GM18505 (cell line): Measurements from ENCODE around the gene RUNX3.
"Not testable (repeated sequence)": the region's sequence is repeated elsewhere in the genome, so short reads cannot be mapped to it uniquely, and the experiment has no call there.

Experiments used
- ATAC-seq: cut with Tn5 transposase; IDR thresholded peaks from one replicate; pipeline ENCODE4 v1.9.1; 2021; ENCODE audit not compliant: unreplicated experiment
- POLR2A ChIP-seq: IDR thresholded peaks from 4 replicates; pipeline ENCODE4 v1.6.1; 2011; ENCODE audit warnings: borderline replicate concordance; ENCODE audit not compliant: insufficient read depth, insufficient read length; ENCODE audit errors: extremely low read depth

RUNX3 gene

DNA sequence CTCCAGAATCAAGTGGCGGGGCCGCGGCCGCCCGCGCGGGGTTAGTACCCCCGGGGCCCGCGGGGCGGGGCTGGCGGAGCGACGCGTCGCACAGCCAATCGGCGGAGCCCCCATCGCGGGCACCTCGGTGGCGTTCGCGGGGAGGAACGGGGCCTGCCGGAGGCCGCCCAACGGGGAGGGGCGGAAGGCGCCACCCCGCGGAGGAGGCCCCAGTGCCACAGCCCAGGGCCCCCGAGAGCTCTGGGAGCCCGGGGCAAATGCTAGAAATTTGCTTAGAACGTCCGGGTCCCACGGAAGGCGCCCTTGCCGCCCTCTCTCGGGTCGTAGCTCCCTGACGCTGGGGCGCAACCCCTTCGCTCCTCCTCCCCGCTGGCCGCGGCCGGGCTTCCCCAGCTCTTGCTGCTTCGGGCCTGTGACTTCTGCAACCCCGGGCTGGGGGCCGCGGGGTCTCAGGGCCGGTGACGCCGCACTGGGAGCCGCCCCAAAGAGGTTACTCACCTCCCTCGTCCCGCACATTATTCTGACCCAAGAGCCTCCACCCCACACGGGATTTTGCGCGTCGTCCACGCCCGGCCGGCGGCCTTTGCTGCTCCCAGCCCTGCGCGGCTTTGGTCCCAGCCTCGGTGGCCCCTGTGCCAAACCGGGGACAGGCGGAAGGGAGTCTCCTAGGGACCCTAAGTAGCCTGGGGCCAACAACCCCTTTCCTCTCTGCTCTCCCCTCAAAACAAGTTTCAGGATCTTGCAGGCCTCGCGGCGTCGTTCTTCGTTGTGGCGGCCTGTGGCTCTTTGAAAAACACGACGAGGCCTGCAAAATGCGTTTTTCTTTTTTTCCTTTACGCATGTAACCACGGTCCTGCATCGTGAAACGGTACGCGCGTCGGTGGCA is at the start of gene RUNX3:
Gene RUNX3 (minus strand): TSS at position 17 of the 886 bp plus-strand sequence. CDS start 408 bp downstream, outside the sequence.
- peak; percentile 90 for TF ChIP-seq POLR2A
- ATAC-seq, result peak; percentile 71

DNA sequence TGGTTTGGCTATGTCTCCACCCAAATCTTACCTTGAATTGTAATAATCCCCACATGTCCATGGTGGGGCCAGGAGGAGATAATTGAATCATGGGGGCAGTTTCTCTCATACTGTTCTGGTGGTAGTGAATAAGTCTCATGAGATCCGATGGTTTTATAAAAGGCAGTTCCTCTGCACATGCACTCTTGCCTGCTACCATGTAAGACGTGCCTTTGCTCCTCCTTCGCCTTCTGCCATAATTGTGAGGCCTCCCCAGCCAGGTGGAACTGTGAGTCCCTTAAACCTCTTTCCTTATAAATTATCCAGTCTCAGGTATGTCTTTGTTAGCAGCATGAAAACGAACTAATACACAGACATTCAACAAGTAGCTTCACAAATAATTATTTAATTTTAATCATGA is 49.2 kb upstream of the RUNX3 start:
- ATAC-seq, result not testable (repeated sequence)

DNA sequence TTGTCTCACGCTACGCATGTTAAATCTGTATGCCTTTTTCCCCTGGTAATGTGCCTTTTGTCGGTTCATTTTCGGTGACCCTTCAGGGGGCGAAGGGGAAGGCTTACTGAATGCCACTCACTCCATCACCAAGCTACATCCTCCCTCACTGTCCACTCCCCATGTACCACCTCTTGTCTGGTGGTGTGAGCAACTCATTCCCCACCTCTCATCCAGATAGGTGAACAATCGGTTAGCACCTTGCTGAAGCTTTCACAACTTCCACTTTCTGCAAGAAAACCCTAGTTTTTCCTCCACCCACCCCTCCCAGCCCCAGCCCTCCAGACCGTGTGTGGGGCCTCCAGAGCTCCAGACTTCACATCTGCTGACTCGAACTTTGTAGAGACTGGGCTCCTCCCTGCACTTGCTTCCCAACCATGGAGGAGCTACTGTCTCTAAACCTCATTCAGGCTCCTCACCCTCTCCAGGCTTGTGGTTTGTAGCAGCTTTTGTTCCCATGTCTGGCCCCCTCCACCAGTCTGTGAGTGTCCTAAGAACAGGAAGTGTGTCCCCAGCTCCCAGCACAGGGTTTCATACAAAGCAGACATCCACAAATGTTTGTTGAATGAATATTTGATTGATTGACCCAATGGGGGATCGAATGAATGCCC is 48.4 kb upstream of the RUNX3 start:
- ATAC-seq, result no peak

DNA sequence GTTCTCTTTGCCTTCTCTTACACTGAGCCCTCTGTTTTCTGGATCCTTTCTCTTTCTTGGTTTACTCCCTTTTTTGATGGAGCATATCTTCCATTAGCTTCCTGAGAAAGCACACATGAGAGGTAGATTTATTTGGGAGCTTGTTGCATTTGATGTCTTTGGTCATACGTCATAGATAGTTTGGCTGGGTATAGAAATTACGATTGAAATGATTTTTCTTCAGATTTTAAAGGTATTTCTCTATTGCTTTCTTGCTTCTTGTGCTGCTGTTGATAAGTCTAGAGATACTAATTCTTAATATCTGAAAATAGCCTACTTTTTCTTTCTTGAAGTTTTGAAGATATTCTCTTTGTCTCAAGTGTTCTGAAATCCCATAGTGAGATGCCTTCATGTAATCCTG is 45.3 kb upstream of the RUNX3 start:
- TF ChIP-seq POLR2A, result no peak
- no peak for ATAC-seq

More for the DNA sequence above, 48.4 kb upstream of the RUNX3 start:
- TF ChIP-seq POLR2A, result no peak

DNA sequence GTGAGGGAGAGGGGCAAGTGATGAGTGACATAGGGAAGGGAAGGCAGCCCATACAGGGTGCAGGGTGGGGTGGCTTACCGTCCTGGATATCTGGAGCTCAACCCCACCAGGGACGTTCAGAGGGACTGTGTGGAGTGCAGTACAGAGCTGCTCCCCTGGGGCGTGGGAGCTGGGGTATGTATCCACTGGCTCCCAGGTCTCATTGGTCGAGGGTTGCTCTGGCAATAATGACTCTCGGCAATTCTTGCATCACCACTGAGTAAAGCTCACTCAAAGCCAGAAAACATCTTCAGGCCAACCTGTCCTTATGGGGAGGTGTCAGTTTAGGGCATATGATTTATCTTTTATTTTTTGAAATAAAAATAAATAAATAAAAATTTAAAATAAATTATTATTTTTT is 43.2 kb upstream of the RUNX3 start:
- no peak for TF ChIP-seq POLR2A
- no peak for ATAC-seq

DNA sequence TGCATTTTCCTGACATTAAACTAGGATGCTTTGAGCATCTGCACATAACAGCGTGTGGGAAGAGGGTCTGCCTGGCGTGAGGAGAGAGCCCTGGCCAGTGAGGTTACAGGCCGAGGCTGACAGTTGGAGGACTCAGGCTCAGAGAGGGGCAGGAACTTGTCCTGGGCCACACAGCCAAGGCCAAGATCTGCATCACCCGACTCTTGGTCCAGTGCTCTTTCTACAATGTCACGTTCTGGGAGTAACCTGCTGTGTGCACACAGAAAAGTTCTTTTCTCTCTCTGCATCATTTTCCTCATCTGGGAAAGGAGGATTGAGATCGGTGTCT is 42.8 kb upstream of the RUNX3 start:
- TF ChIP-seq POLR2A, result no peak
- ATAC-seq, result no peak

DNA sequence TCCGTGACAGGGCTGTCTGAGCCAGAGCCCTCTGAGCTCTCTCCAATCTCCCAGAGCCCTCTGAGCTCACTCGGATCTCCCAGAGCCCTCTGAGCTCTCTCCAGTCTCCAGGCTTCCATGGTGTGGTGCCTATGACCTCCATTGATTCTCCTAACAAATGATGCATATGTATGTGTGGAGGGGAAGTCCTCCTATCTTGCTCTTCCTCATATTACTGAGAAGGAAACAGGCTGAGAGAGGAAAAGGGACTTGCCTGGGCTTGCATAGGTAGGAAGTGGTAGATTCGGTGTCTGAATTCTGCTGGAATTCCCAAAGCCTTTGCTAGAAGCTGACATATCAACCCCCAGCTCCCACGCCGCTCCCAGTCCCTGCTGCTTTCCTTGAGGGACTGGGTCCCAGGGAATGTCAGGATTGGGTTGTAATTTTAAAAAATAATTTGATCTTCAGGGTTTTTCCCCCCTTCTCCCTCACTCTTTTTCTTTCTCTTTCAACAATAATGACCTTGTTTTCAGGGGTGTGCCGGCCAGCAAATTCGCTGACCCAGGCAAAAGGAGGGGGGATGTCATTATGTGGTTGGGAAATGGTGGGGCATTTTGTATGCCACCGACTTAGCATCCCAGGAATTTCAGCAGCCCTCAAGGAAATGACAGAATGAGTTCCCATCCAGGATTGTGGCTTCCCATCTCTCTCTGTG is 42.3 kb upstream of the RUNX3 start:
- ATAC-seq, result no peak
- TF ChIP-seq POLR2A, result no peak

DNA sequence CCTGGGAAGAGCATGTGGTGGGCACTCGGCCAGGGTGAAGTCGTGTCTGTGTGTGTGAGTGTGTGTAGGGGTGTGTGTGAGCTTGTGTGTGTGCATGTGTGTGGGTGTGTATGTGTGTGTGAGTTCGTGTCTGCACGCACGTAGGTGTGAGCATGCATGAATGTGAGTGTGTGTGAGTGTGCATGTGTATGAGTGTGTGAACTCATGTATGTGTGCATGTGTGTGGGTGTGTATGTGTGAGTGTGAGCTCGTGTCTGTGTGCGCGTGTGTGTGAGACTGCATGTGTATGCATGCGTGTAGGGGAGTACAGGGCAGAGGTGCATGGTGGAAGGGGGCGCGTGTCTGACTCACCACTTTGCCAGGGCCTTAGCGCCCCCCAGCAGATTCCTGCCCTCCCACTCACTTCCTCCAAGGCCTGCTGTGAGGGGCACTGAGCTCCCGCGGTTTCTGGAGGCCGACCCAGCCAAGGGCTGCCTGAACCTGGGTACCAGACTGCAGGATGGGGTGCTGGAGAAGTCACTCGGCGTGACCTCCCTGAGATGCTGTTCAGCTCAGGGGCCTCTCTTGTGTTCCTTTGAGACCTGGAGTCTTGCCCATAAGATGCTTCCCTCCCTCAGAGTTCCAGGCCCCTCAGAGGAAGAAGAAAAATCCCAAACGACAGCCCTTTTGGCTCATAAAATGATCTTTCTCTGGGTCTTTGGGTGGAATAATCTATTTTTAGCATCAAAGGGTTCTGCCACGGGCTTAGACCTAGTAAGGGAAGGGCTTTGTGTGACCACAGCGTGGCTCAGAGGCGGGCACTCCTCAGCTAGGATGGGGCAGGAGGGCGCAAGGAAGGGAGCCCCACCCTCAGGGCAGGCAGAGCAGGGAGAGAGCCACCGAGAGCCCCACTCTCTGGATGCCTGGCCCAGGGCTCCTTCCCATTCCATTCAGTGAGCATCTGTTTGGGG is 41.1 kb upstream of the RUNX3 start:
- no peak for TF ChIP-seq POLR2A
- no peak for ATAC-seq

DNA sequence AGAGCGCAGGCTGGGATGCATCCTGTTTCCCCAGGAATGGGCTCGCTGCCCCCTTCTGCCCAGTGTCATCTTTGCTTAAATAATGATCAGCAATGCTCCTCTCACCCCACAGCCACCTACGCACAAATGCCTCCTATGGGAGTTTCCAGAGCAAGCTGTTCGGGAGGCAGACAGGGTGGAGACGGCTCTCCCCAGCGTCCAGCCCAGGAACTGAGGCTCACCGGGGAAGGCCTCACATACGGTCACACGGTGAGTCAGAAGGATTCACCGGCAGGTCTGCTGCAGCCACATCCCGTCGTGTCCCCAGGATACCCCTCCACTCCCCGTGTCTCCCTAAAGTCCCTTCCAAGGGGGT is 40.3 kb upstream of the RUNX3 start:
- TF ChIP-seq POLR2A, result no peak
- no peak for ATAC-seq

DNA sequence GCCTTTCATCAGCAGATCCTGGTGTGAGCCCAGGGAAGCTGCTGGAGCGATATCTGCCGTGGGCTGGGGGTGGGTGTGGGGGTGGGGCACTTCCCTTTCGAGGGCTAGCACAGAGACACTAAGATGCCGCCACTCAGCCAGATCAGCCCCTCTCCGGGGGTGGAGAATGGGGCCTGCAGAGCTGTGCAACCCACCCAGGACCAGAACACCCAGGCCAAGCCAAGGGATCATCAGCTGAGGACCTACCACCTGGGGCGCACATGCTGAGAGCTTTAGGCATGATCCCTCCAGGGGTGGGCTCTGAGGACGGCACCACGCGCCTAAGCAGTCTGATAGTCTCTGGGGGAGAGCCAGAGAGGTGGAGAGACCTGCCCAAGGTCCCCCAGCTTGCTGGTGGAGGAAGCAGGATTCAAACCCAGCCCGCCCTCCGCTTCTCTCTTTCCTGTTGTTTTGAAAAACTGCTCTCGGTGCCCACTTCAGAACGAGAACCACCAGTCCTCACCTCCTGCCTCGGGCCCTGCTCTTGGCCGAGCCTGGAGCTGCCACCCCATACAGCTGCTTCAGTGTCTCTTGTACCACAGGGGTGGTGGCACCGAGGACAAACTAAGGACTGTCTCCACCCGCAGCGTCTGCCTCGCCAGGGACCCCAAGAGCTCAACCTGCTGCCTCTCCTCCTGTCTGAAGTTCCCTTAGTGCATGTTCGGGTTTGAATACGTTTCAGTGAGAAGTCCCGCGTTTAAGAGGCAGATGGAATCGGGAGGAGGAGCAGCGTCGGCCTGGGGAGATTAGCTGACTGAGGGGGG is 39.7 kb upstream of the RUNX3 start:
- TF ChIP-seq POLR2A, result no peak
- ATAC-seq, result no peak

DNA sequence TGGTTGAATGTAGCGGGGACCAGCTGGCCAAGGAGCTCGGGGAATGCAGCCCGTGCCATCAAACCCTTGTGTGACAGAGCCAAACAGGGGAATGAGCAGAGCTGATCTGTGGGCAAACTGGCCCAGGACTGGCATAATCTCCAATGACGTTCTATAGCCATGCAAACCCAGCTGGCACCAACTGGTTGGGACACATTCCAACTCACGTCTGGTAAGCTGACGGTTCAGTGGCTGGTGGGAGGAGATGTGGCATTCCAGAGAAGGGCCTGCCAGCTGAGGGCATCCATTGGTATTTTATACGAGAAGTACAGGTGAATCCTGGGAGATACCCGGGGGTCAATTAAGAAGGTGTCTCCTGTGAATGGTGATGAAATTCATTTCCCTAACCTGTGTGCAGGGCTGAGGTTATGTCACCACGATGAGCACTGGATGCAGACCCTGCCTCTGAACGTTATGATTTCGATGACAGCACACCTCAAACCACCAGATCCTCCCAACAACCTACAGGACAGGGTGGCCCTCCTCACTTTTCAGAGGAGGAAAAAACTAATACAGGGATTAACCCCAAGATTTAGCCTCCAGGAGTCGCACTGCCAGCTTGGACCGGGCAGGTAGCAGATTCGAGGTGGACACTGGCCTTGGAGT is 39.0 kb upstream of the RUNX3 start:
- no peak for ATAC-seq
- TF ChIP-seq POLR2A, result no peak

DNA sequence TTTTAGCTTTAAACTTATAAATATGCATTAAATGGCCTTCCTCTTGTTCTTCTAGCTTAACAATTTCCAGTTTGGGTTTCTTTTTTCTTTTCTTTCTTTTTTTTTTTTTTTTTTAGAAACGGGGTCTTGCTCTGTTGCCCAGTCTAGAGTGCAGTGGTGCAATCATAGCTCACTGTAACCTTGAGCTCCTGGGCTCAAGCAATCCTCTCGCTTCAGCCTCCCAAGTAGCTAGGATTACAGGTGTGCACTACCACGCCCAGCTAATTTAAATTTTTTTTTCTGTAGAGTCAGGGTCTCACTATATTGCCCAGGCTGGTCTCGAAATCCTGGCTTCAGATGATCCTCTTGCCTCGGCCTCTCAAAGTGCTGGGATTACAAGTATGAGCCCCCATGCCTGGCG is 37.9 kb upstream of the RUNX3 start:
- no peak for ATAC-seq
- no peak for TF ChIP-seq POLR2A

DNA sequence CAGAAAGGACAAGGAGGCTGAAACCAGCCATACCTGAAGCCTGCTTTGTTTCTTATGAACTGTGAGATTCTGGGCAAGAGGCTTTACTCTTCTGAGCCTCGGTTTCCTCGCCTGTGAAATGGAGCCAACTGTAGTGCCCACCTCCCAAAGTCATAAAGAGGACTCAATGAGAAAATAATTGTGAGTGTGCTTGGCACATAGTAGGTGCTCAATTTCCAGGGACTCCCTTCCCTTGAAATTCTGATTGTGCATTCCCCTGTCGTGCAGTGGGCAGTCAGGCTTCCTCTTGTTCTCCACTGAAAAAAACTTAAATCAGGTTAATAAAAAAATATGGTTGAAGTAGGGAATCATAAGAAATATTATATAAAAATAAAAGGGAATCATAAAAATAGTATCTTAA is 37.5 kb upstream of the RUNX3 start:
- no peak for ATAC-seq
- TF ChIP-seq POLR2A, result no peak
